Breast epithelium (tissue), 4 donors: ENCODE measurements around the gene GSTCD. TPM values are rescaled to one million over a fixed set of nuclear protein-coding genes. Genes with fewer than 3 reads are reported as not detected.

Source experiments
- DNase-seq, 2 donors: peaks; one replicate each; pipeline ENCODE4 v3.0.0-alpha.2; 2019; ENCODE audit warnings: low spot score in 2 of 2
- H3K27ac ChIP-seq, 2 donors: fragments of 200-600 bp; sonication (generic) in 1 of 2; one replicate each; pipeline ENCODE4 v1.5.1; 2016 to 2019; ENCODE audit warnings: mild to moderate bottlenecking in 1 of 2
- H3K27me3 ChIP-seq, 2 donors: fragments of 200-600 bp; sonication (generic) in 1 of 2; one replicate each; pipeline versions ENCODE4 v1.5.1 to v1.6.0; 2017 to 2019; ENCODE audit warnings: control low read depth in 1 of 2, mild to moderate bottlenecking in 1 of 2
- H3K36me3 ChIP-seq: fragments of 200-600 bp; one replicate; pipeline ENCODE4 v1.5.1; 2019
- H3K4me1 ChIP-seq, 2 donors: fragments of 200-600 bp; sonication (generic); one replicate each; pipeline ENCODE4 v1.5.1; 2016 to 2019; ENCODE audit warnings: control low read depth in 1 of 2
- H3K4me3 ChIP-seq, 3 donors: fragments of 200-600 bp; sonication (generic); 1 replicate in 2 of 3; 2 replicates in 1 of 3; pipeline ENCODE4 v1.5.1; 2016 to 2019; ENCODE audit warnings: mild to moderate bottlenecking in 3 of 3, moderate library complexity in 2 of 3
- H3K9me3 ChIP-seq, 2 donors: fragments of 200-600 bp; sonication (generic) in 1 of 2; one replicate each; pipeline ENCODE4 v1.5.1; 2016 to 2019; ENCODE audit warnings: control low read depth in 1 of 2
- CTCF ChIP-seq, 3 donors: fragments of 450-650 bp; IDR thresholded peaks; one replicate each; pipeline ENCODE4 v1.5.1; 2016 to 2017; ENCODE audit warnings: antibody characterized with exemption in 3 of 3, mild to moderate bottlenecking in 3 of 3, moderate library complexity in 3 of 3
- POLR2A ChIP-seq: fragments of 450-650 bp; IDR thresholded peaks from one replicate; pipeline ENCODE4 v1.6.1; 2016; ENCODE audit warnings: antibody characterized with exemption, mild to moderate bottlenecking, moderate library complexity
- POLR2AphosphoS5 ChIP-seq, 3 donors: sonication (generic); formaldehyde crosslinking; IDR thresholded peaks; one replicate each; pipeline ENCODE4 v1.6.1; 2017; ENCODE audit warnings: antibody characterized with exemption in 3 of 3
- intact Hi-C: fragments of 100-400 bp; cut with DNase I; formaldehyde crosslinking; loops from one replicate; pipeline ENCODE4 v1.15.1; 2023; ENCODE audit warnings: low total_unique reads
- total RNA-seq, 3 donors: library from RNA; depleted of rRNA; stranded (reverse); fragments of >200 nt; gene quantifications; one replicate each; pipeline ENCODE4 v1.1.0, GENCODE V29; 2016

GSTCD gene
- total RNA-seq, 3 donors from 2014 or later, result 9.0 to 23.3 (median 18.7) TPM

DNA sequence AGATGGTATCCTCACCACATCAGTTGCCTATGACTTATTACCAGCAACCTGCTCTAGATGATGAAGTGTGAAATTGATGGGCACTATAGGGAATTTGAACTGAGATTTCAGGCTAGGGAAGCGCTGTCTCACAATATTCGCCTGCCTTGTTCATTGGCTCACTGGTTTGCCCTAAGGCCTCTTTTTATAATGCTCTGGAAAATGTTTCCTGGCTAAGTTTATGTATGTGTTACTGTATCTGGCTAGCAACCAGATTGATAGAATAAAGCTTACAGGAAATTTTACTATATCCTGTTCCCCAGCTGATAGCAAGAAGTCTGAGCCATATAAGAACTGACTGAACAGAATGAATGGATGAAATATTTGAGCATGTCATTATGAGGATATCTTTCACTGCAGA, 71.6 kb downstream of the GSTCD start:
- TF ChIP-seq POLR2A (no peak), POLR2AphosphoS5 (IDR thresholded peaks at IDR 0.05) (no peak), CTCF (IDR thresholded peaks at IDR 0.05) (no peak)
- intact Hi-C loops, result no loop called here
- no peaks in the 10 kb centered on the region for H3K9me3 ChIP-seq
- H3K36me3 ChIP-seq, result no peaks in the 10 kb centered on the region
- H3K4me3 ChIP-seq, result no peak overlapping the region
- no peaks in the 10 kb centered on the region for H3K27me3 ChIP-seq
- no peak for DNase-seq
- no peak overlapping the region for H3K27ac ChIP-seq
- no peaks in the 10 kb centered on the region for H3K4me1 ChIP-seq

DNA sequence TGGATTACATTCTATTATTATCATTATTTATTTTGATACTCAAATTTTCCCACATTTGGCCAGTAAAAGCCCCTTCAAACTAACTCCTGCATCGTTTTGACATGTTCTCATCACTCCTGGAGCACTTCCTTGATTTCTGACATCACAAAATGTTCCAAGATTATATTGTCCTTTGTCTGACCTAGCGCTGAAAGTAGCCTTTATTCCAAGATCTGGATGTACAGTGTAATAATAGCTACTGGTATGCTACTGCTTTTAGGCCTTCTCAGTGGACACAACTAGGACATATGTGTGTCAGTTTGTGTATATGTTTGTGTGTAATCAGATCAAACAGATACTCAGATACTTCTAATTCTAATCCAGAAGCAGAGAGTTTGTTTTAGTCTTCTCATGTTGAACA, 76.2 kb downstream of the GSTCD start:
- no peak overlapping the region for H3K4me3 ChIP-seq
- DNase-seq, result no peak
- H3K36me3 ChIP-seq, result no peaks in the 10 kb centered on the region
- H3K9me3 ChIP-seq, result no peaks in the 10 kb centered on the region
- no peak for TF ChIP-seq POLR2AphosphoS5 (IDR thresholded peaks at IDR 0.05)
- no peak for TF ChIP-seq POLR2A
- TF ChIP-seq CTCF (IDR thresholded peaks at IDR 0.05), result no peak
- intact Hi-C loops, result no loop called here
- H3K4me1 ChIP-seq, result no peaks in the 10 kb centered on the region
- no peak overlapping the region for H3K27ac ChIP-seq
- H3K27me3 ChIP-seq, result no peaks in the 10 kb centered on the region

GRCh38 chr4:105785792-105786191, 77.2 kb downstream of the GSTCD start:
- intact Hi-C loops, result no loop called here
- Histone ChIP-seq H3K4me1 (no peaks in the 10 kb centered on the region), H3K36me3 (no peaks in the 10 kb centered on the region), H3K27me3 (no peaks in the 10 kb centered on the region), H3K4me3 (no peak overlapping the region), H3K27ac (no peak overlapping the region), H3K9me3 (no peaks in the 10 kb centered on the region)
- TF ChIP-seq POLR2AphosphoS5 (IDR thresholded peaks at IDR 0.05), result no peak
- no peak for DNase-seq

GRCh38 chr4:105786748-105787147, 78.2 kb downstream of the GSTCD start:
- no peaks in the 10 kb centered on the region for H3K27me3 ChIP-seq
- TF ChIP-seq CTCF (IDR thresholded peaks at IDR 0.05) (no peak), POLR2A (no peak), POLR2AphosphoS5 (IDR thresholded peaks at IDR 0.05) (no peak)
- DNase-seq, result no peak
- H3K4me1 ChIP-seq, result no peaks in the 10 kb centered on the region
- H3K4me3 ChIP-seq, result no peak overlapping the region
- no peaks in the 10 kb centered on the region for H3K9me3 ChIP-seq
- no peaks in the 10 kb centered on the region for H3K36me3 ChIP-seq
- H3K27ac ChIP-seq, result no peak overlapping the region
- intact Hi-C loops, result no loop called here

DNA sequence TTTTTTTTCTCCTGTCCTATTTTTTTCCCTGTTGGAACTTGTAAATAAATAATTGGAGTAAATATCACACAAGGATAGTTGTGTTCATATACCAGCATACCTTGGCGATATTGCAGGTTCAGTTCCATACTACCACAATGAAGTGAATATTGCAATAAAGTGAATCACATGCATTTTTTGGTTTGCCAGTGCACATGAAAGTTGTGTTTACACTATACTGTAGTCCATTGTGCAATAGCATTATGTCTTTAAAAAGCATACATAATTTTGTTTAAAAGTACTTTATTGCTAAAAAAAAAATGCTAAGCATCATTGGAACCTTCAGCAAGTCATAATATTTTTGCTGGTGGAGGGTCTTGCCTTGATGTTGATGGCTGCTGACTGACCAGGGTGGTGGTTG, 88.6 kb downstream of the GSTCD start:
- no peak for TF ChIP-seq POLR2A
- H3K27ac ChIP-seq, result no peak overlapping the region

DNA sequence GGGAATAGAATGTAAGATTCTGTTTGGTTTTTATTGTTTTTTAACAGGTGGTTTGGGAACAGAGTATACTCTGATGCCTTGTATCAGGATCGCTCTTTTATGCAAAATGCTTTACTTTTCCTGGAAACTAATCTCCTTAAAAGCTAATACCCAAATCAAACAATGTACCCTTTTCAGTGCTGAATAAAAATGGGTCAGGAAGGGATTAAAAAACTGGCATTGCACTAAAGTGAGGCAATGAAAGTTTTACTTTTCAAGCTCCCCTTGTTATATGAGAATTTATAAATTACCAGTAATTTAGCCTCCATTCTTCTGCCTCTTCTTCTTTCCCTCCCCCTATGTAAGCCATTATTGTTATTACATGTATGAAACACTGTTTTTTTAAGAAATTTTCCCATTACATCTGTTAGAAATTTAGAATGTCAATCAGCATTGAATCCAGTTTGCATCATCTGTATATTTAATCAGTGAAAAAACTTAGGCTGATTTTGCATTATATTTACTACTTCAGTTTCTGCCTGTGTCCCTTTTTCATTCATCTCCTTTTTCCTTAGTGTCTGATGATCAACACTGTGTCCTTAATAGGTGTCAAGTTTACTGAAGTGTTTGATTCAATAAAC, 97.0 kb downstream of the GSTCD start:
- Histone ChIP-seq H3K27me3 (no peaks in the 10 kb centered on the region), H3K36me3 (no peaks in the 10 kb centered on the region), H3K4me1 (no peaks in the 10 kb centered on the region), H3K4me3 (no peak overlapping the region), H3K27ac (no peak overlapping the region), H3K9me3 (no peaks in the 10 kb centered on the region)
- intact Hi-C loops, result no loop called here
- DNase-seq, result no peak
- TF ChIP-seq CTCF (IDR thresholded peaks at IDR 0.05) (no peak), POLR2AphosphoS5 (IDR thresholded peaks at IDR 0.05) (no peak), POLR2A (no peak)

More for the DNA sequence above, 88.6 kb downstream of the GSTCD start:
- intact Hi-C loops, result no loop called here
- no peaks in the 10 kb centered on the region for H3K36me3 ChIP-seq
- DNase-seq, result no peak
- no peak overlapping the region for H3K4me3 ChIP-seq
- no peaks in the 10 kb centered on the region for H3K4me1 ChIP-seq
- H3K9me3 ChIP-seq, result no peaks in the 10 kb centered on the region
- no peaks in the 10 kb centered on the region for H3K27me3 ChIP-seq
